GM18951 (cell line): ENCODE results near the gene SPECC1.

Experiments used
- POLR2A ChIP-seq: IDR thresholded peaks from 4 replicates; pipeline ENCODE4 v1.6.1; 2011; ENCODE audit warnings: mild to moderate bottlenecking; ENCODE audit not compliant: insufficient read length, insufficient read depth; ENCODE audit errors: extremely low read depth
- in situ Hi-C: fragments of 300-500 bp; cut with MboI; formaldehyde crosslinking; loops from one replicate; pipeline ENCODE4 v1.12.0; 2022; ENCODE audit warnings: low sequenced_read_pairs, mixed read lengths, inconsistent platforms; ENCODE audit not compliant: unreplicated experiment

Gene SPECC1

DNA sequence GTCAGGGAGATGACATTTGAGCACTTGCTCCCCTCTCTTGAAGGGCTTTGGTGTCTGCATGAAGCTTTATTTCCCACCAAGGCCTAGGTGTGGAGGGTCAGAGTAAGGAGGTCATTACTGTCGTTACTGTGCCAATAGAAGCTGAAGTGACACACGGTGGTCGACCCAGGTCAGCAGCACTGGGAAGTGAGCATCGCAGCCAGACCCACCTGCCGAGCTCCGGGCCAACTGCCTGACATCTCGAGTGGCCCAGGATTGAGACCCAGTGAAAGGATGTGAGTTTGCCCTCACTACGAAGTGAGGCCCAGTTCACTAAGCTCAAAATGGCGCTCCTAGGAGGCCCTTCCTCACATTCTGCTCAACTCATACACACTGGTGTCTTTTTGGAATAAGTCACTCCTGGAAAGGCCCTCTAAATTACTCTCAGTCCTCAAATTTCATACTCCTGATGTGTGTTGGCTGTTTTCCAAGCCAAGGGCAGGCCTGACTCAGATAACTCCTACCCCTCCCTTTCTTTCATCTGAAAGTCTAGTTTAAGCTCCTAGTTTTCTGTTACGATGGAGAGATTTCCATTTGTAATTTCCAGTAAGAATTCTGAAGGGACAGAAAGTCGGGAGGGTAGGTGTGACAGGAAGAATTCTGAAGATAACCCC is 257.8 kb downstream of the SPECC1 start:
- in situ Hi-C loops: no loop called here
- no peak for TF ChIP-seq POLR2A

DNA sequence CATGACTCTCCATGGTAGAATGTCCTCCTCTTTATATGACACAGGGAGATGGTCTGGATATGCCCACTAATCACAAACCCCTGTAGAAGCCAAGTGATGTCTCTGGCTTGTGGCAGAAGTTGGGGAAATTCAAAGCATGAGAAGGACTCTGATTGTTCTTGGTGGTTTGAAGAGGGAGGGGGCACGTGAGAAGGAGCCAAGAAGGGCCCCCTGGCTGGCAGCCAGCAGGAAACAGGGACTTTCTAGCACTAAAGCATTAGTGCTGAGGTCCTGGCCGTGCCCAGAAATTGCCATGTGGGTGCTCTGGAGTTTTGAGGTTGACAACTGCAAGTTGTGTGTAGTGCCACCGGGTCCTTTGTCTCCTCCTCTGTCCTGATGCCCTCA is 258.3 kb downstream of the SPECC1 start:
- in situ Hi-C loops: no loop called here
- no peak for TF ChIP-seq POLR2A

DNA sequence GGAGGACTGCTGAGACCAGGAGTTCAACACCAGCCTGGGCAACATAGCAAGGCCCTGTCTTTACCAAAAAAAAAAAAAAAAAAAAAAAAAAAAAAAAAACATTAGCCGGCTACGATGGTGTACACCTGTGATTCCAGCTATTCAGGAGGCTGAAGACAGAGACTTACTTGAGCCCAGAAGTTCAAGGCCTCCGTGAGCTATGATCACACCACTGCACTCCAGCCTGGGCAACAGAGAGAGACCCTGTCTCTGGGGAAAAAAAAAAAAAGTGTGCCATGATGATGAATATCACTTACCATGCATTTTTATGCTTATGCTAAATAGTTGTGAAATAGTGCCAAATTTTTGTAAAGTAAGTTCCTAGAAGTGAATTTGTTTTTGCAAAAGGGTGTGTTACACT is 261.2 kb downstream of the SPECC1 start:
- TF ChIP-seq POLR2A: no peak
- in situ Hi-C loops: no loop called here

DNA sequence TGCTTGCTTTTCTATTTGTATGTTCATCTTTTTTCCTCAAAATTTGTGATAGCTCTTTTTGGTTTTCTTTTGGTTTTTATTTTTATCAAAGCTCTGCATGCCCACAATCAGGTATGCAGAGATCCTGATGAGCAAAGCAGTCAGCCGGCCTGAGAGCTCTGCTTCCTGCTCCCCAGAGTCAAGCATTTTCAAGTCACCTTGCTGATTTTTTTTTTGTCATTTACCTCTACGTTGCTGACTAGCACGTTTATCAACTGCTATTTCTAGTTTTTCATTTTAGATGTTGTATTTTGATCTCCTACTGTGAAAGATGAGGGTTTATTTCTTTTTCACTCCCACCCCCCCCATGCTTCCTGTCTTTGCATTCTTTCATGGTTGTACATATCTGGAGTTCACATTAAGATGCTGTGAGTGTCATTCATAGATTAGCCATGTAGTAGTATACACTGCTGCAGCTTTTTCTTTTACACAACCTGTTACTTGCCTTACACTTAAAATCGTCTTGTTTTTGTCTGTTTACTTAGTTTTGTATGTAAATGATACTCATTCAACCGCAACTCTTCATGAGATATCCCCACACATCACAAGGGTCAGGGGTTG is 262.0 kb downstream of the SPECC1 start:
- in situ Hi-C loops: no loop called here
- TF ChIP-seq POLR2A: no peak

GRCh38 chr17:20273741-20274500 is 264.8 kb downstream of the SPECC1 start:
- in situ Hi-C loops: no loop called here
- TF ChIP-seq POLR2A: no peak

DNA sequence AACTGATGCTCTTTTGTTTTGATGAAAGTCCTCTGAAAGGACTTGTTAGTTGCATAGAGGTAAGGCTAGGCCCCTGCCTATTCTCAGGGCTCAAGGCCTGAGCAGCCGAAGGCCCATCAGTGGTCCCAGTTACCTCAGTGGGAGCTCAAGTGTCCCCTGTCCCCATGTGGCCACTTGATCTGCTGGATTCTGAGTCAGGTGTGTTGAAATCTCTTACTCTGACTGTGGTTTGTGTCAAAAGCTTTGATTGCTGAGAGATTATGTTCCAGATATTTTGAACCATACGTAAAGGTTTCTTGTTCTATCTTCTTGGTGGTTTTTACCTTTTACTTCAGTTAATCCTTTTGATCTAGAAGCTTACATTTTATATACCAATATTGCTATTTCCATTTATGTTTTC is 266.5 kb downstream of the SPECC1 start:
- TF ChIP-seq POLR2A: no peak
- in situ Hi-C loops: no loop called here

DNA sequence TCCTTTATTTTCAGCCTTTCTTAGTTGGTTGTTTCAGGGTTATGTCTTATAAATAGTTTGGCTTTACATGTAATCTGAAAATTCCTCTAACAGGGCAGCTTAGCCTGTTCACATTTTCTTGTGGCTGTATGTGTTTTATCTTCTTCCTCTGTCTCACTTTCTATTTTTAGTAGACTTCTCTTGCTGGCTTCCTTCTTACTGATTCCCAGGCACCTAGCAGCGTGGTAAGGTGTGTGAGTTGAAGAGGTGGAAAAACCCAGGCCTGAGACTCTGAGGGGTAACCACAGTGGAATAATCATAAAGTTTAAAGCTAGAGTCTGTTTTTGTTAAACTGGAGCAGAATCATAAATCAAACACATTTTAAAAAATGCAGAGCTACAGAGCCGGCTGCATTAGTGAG is 267.3 kb downstream of the SPECC1 start:
- in situ Hi-C loops: no loop called here
- TF ChIP-seq POLR2A: no peak

DNA sequence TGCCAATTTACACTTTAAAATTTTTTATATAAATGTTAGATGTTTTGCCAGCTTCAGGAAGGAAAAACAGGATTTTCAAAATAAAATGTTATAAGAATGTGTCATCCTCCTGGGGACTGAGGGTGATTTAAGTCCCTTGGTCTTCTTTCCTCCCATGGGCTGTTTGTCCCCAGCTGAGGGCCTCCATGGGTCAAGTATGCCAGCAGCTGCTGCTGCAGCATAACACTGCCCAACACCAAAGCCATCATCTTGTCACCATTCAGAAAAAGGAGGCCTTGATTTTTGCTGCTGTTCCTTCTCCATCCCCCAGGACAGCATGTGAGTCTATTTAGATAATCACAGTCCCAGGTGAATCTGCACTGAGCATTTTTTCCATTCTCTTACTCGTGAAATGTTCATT is 269.6 kb downstream of the SPECC1 start:
- TF ChIP-seq POLR2A: no peak
- in situ Hi-C loops: no loop called here

- TF ChIP-seq POLR2A: no peak
- in situ Hi-C loops: no loop called here
These were observed 270.5 kb downstream of the SPECC1 start for GRCh38 chr17:20279631-20280030.

DNA sequence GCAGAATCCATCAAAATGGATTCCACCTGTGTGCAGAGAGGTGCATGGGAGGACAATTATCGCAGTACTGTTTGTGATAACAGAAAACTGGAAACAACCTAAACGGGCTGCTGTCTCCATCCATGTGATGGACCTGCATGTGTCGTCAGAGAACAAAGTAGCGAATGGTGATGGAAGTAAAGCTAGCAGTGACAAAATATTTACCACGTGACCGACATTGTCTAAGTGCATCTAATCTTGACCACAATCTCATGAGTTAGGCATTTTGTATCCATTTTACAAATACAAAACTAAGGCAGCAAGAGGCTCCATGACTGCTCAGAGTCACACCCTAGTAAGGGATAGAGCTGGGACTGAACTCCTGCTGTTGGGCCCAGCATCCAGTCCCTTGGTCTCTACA is 270.9 kb downstream of the SPECC1 start:
- TF ChIP-seq POLR2A: no peak
- in situ Hi-C loops: no loop called here

- in situ Hi-C loops: no loop called here
- TF ChIP-seq POLR2A: no peak
These were observed 271.7 kb downstream of the SPECC1 start for GRCh38 chr17:20280851-20281250.

DNA sequence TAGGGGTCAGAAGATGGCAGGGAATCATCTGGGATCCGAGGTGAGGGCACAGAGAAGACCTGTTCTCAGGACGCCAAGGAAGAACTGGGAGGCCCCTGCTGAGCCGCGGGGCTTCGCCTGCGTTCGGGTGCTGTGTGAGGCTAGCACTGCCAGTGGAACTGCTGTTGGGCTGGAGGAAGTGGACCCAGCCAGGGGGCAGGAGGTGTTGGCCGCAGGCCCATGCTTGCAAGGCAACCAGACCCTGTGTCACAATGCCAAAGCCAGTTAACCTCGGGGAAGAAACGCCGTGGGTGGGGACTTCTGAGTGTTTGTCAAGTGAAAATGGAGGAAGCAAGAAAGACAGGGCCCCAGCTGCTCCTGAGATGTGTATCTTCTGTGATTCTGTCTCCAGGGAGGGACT is 272.7 kb downstream of the SPECC1 start:
- no peak for TF ChIP-seq POLR2A
- in situ Hi-C loops: no loop called here

DNA sequence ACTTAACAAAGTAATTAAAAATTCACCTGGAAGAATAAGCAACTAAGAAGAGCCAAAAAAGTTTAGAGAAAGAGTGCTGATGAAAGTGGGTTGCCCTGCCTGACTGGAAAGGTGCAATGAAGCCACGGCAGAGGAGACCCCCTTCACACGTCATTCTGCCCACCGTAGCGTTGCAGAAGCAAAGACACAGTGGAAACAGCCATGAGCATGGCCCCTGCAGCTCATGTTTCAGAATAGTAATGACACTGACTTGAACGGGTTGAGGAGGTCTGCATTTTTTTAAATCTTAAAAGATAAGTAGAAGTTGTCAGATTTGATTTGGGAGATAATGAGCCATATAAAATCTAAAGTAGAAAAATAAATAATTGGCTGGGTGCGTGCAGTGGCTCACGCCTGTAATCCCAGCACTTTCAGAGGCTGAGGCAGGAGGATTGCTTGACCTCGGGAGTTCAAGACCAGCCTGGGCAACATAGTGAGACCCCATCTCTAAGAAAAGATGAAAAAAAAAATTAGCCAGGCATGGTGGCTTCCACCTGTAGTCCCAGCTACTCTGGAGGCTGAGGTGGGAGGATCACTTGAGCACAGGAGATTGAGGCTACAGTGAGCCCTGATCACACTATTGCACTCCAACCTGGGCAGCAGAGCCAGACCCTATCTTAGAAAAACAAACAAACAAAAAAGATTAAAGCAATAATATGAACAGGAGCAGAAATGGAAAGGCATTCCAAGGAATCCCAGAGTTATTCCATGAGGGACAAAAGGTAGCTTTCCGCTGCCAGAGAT is 273.6 kb downstream of the SPECC1 start:
- TF ChIP-seq POLR2A: no peak
- in situ Hi-C loops: no loop called here

GRCh38 chr17:20284022-20284421 is 274.9 kb downstream of the SPECC1 start:
- TF ChIP-seq POLR2A: no peak
- in situ Hi-C loops: no loop called here
